Ishikawa (cell line): ENCODE results near the gene DPH7.

Experiments
- CEBPB ChIP-seq: IDR thresholded peaks from 2 replicates; pipeline ENCODE4 v1.6.1; 2012
- CREB1 ChIP-seq: IDR thresholded peaks from 2 replicates; pipeline ENCODE4 v1.6.1; 2012; ENCODE audit warnings: low read depth
- EGR1 ChIP-seq: IDR thresholded peaks from 2 replicates; pipeline ENCODE4 v1.6.1; 2012
- EP300 ChIP-seq: IDR thresholded peaks from 2 replicates; pipeline ENCODE4 v1.6.1; 2012; ENCODE audit warnings: borderline replicate concordance
- FOXM1 ChIP-seq: IDR thresholded peaks from 2 replicates; pipeline ENCODE4 v1.6.1; 2012; ENCODE audit warnings: low read depth, borderline replicate concordance
- NFIC ChIP-seq: IDR thresholded peaks from 2 replicates; pipeline ENCODE4 v1.6.1; 2012
- RAD21 ChIP-seq: IDR thresholded peaks from 2 replicates; pipeline ENCODE4 v1.6.1; 2012; ENCODE audit warnings: low read depth
- REST ChIP-seq: IDR thresholded peaks from 2 replicates; pipeline ENCODE4 v1.6.1; 2012; ENCODE audit warnings: low read depth, mild to moderate bottlenecking
- TAF1 ChIP-seq: IDR thresholded peaks from 2 replicates; pipeline ENCODE4 v1.6.1; 2012; ENCODE audit warnings: low read depth, mild to moderate bottlenecking
- TCF12 ChIP-seq: IDR thresholded peaks from 2 replicates; pipeline ENCODE4 v1.6.1; 2012; ENCODE audit warnings: low read depth
- TEAD4 ChIP-seq: IDR thresholded peaks from 2 replicates; pipeline ENCODE4 v1.6.1; 2012
- YY1 ChIP-seq: IDR thresholded peaks from 2 replicates; pipeline ENCODE4 v1.6.1; 2012; ENCODE audit warnings: low read depth
- ZBTB7A ChIP-seq: IDR thresholded peaks from 2 replicates; pipeline ENCODE4 v1.6.1; 2012; ENCODE audit warnings: low read depth
- TF ChIP-seq, protein P1 (sequence below): IDR thresholded peaks from 2 replicates; pipeline ENCODE4 v1.6.1; 2012
- TF ChIP-seq, protein P2 (sequence below): IDR thresholded peaks from 2 replicates; pipeline ENCODE4 v1.6.1; 2012

DPH7 gene

DNA sequence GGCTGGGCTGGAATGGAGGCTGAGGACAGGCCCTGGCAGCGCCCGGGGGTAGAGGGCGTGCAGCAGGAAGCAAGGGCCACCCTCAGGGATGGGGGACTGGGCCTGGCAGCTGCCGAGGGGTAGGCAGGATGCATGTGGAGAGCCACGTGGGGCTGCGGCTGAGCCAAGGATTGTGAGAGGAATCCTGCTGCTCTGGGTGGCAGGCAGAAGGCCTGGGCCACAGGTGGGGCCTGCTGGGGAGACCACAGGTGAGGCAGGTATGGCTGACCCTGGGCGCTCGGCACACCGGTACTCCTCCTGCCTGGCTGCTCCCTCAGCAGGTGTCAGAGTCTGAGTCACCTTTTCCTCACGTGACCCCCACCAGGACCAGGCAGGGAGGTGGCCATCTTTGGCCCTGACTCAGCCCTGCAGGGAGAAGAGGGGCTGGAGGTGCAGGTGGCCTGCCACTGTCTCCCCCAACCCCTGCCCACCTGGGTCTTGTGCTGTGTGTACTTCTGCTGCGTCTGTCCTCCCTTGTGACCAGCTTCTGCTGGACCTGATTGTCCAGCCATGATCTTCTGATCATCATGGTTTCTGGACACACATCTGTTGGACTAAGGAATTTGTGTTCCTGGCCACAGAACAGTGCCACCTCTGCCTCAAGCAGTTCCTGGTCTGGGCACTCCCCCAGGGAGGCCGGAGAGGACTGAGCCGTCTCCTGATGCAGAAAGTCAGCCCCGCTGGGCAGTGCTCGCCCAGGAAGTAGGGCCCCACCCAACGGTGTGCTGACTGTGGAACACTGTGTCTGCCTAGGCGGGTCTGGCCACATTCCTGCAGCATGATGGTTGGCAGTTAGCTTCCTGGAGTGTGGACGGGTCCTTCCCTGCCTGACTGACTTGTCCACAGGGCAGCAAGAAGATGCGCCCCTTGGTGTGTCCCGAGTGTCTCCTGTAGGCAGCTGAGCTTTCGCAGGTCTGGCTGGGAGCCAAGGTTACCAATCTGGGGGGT, 33.2 kb upstream of the DPH7 start:
- no peak; the same call in none of the 2 replicates for TF ChIP-seq TAF1
- TF ChIP-seq TEAD4, result peak; percentile 99
- peak; percentile 92 for TF ChIP-seq YY1
- TF ChIP-seq EP300, result peak; percentile 94
- TF ChIP-seq EGR1, result no peak; the same call in 1 of the 2 replicates
- no peak; the same call in none of the 2 replicates for TF ChIP-seq ZBTB7A
- TF ChIP-seq, protein P1, sequence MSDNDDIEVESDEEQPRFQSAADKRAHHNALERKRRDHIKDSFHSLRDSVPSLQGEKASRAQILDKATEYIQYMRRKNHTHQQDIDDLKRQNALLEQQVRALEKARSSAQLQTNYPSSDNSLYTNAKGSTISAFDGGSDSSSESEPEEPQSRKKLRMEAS, result peak; percentile 89
- peak; percentile 89 for TF ChIP-seq NFIC
- no peak for TF ChIP-seq CREB1
- TF ChIP-seq CEBPB, result peak; percentile 48; the same call in 1 of the 2 replicates
- peak; percentile 79 for TF ChIP-seq FOXM1
- TF ChIP-seq RAD21, result peak; percentile 36; the same call in 1 of the 2 replicates
- TF ChIP-seq, protein P2, sequence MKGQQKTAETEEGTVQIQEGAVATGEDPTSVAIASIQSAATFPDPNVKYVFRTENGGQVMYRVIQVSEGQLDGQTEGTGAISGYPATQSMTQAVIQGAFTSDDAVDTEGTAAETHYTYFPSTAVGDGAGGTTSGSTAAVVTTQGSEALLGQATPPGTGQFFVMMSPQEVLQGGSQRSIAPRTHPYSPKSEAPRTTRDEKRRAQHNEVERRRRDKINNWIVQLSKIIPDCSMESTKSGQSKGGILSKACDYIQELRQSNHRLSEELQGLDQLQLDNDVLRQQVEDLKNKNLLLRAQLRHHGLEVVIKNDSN, result peak; percentile 97
- peak; percentile 94 for TF ChIP-seq TCF12
- TF ChIP-seq REST, result no peak

DNA sequence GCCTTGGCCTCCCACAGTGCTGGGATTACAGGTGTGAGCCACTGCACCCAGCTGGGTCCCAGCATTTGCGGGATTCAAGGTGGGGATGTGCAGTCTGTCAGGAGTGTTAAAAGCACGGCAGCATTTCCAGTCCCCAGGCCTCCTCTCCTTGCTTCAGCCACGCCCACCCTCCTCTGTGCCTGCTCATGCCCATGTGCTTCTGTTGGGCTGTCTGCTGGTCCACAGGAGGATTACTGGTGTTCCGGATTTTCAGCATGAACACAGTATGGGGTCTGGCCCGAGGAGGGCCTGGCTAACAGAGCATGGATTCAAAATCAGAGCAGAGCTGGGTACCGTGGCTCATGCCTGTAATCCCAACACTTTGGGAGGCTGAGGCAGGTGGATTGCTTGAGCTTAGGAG, 32.2 kb upstream of the DPH7 start:
- TF ChIP-seq REST, result no peak
- TF ChIP-seq TAF1, result no peak
- TF ChIP-seq, protein P1, result peak; percentile 83
- TF ChIP-seq TEAD4, result 0 out of 2 replicates have a peak, but pooled peaks have one; percentile 18

GRCh38 chr9:137607141-137607857, 28.6 kb upstream of the DPH7 start:
- no peak for TF ChIP-seq ZBTB7A
- no peak for TF ChIP-seq RAD21
- TF ChIP-seq CEBPB, result no peak
- TF ChIP-seq YY1, result no peak
- no peak for TF ChIP-seq CREB1
- TF ChIP-seq TEAD4, result no peak
- no peak for TF ChIP-seq NFIC
- TF ChIP-seq, protein P1, result no peak
- no peak for TF ChIP-seq TCF12
- no peak for TF ChIP-seq TAF1
- TF ChIP-seq FOXM1, result no peak
- TF ChIP-seq EP300, result no peak
- TF ChIP-seq, protein P2, result no peak
- TF ChIP-seq EGR1, result no peak
- no peak for TF ChIP-seq REST
